Umbilical cord (tissue), 2 donors: ENCODE measurements around the gene IL1R1. TPM values are rescaled to one million over a fixed set of nuclear protein-coding genes. Genes with fewer than 3 reads are reported as not detected.

Experiments
- DNase-seq: peaks from one replicate; pipeline ENCODE4 v3.0.0-alpha.2; 2015; ENCODE audit warnings: low spot score
- total RNA-seq: library from RNA; depleted of rRNA; stranded (reverse); fragments of >200 nt; gene quantifications from one replicate; pipeline ENCODE4 v1.2.3, GENCODE V29; 2014; ENCODE audit warnings: low replicate concordance; ENCODE audit not compliant: insufficient read depth

IL1R1 gene
- total RNA-seq, 1 donor from 2014 or later = 82.3 TPM

GRCh38 chr2:102138331-102138730 is 4.2 kb upstream of the IL1R1 start:
- no peak for DNase-seq

- no peak for DNase-seq
Observed at GRCh38 chr2:102139851-102140250, 2.7 kb upstream of the IL1R1 start.

DNA sequence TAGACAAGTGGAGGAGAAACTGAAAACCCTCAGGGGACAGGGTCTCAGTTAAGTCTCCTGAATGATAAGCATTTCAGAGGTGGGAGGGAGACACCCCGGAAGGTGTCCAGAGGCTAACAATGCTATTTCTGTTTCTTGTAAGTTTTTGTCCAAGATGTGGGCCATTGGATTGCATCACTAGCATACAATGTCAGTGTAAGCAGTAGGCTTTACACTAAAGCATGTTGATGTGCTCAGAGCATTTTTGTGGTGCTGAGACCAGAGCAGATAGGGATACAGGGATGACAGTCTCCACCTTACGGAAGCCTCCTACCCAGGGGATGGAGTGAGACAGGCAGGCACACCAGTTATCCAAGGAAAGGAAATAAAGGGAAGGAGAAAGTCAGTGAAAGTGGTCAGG is 2.2 kb upstream of the IL1R1 start:
- DNase-seq = no peak

DNA sequence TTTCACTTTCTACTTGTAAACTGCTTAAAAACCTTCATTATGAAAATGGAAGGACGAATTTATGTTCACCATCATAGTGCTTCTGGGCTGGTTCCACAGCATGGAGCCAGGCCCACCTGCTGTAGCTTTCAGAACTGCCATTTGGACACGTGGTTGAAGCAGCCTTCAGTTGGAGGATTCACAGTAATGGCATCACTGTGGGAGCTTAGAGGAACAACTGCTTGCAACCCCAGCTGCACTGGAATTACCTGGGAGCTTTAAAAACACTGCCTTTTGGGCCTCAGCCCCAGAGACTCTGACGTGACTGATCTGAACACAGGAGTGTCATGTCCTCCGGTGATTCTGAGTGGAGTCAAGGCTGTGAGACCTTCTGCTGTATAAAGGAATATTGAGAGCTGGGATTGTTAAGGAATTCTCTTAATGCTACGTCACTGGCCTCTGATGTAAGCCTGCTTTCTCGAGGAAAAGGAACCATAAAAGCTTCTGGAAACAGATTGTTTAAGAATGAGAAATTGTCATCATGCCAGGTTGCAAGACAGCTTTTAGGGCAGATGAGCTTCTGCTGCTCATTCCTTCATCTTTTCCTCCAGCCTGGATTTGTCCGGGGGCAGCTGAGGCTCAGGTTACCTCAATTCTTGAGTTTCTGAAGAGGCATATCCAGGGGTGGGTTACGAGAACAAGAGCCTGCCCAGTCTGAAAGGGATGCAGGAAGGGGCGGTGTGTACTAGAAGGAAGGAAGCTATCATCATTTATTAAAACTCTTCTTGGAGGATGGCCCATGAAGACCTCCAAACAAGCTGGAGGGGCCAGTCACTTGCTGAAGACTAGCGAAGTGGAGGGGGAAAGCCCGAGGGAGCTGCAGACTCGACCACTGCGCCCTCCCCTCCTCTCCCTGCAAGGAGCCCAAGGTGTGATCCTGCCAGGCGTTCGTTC is 1.3 kb upstream of the IL1R1 start:
- DNase-seq = peak; percentile 90

GRCh38 chr2:102142829-102143449 is 393 bp downstream of the IL1R1 start:
- peak; percentile 52 for DNase-seq

DNA sequence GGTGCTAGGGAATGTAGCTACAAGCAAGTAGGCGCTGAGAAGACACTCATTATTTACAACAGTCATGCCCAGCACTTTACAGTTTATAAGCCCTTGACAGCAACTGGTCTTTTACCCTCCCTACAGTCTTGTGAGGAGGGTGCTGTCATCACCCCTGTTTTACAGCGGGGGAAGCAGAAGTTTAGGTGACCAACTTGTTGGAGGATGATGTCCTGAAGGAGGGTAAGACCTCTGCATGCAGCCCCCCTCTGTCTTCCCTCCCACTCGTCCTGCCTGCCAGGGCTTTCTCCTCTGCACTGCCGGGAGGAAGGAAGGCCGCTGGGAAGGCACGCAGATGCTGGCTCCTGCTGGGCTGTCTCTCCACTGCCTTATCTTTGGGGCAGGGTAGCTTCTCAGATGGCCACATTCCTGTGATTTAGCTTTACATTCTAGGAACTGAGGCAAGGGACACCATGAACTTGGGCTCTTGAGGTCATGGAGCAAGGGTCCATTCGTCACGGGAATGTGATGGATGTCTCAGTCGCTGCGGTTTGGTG is 972 bp downstream of the IL1R1 start:
- DNase-seq = peak; percentile 57

DNA sequence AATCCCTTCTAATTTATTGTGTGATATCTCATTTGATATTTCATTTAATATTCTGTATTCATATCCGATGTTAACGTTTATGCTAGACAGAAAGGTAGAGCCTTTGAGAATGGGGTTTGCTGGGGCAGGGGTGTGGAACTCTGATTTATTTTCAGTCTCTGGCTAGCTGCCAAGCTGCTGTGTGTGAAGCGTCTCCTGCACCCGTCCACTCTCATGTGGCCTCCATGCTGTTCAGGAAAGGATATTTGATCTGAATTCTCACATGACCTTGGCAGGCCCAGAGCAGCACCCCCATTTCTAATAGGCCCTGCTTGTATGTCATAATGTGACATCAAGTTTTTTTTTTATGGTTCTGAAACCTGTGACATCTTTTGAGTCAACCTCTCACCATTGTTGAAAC is 1.6 kb downstream of the IL1R1 start:
- peak; percentile 41 for DNase-seq

GRCh38 chr2:102145107-102145506 is 2.6 kb downstream of the IL1R1 start:
- no peak for DNase-seq

DNA sequence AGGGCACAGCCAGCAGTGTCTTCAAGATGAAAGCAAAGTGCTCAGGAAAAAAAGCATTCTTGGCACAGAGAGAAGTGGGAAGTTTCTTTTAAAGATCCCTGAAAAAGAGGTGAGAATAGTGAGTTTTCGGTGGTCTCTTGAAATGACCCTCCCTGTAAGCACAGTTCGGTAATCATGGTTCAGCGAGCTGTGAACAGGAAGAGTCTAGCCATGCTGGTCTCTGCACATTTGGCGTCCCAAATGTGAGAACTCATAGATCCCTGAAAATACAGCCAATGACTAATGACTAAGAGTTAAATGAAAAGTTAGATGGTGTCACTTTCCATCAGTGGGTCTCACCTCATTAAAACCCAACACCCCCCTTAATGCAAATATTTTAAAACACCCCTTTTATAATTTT is 3.4 kb downstream of the IL1R1 start:
- DNase-seq = no peak

DNA sequence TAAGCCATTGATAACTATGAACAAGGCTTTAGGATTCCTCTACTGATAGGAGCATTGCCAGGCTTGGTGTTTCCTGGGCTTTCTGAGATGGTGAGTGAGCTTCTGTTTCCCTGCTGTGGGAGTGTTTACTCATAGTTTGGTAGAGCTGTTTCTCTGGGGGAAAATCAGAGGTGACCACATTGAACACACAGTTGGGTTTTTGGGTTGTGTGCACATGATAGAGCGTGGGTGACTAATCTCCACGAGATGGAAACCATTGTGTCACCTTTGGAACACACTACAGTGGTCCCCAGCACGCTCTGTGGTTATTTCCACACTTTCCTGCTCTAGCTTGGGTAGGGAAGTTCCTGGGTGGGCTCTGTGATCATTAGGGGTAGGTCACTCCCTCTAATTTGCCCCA is 5.4 kb downstream of the IL1R1 start:
- no peak for DNase-seq

- no peak for DNase-seq
Observed at GRCh38 chr2:102149243-102149642, 6.7 kb downstream of the IL1R1 start.

GRCh38 chr2:102149644-102150455 is 7.3 kb downstream of the IL1R1 start:
- DNase-seq = no peak

DNA sequence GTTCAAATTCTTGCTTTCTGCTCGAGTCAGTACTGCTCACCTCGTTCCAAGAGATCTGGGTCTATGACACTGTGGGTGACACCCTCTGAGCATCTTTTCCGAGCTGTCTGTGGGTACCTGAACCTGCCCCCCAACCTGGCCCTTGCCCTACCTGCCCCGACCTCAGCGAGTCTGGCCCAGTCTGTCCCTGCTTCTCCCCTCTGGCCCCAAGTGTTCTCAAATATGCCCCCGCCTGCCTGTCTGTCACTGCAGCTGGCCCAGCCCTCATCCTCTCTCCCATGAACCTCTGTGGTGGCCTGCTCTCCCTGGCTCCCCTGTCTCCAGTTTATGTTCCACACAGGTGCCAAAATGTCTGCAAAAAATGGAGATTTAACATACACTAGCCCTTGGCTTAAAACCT is 11.8 kb downstream of the IL1R1 start:
- no peak for DNase-seq

GRCh38 chr2:102154946-102155702 is 12.6 kb downstream of the IL1R1 start:
- DNase-seq = no peak

GRCh38 chr2:102155703-102156515 is 13.4 kb downstream of the IL1R1 start:
- peak; percentile 60 for DNase-seq

DNA sequence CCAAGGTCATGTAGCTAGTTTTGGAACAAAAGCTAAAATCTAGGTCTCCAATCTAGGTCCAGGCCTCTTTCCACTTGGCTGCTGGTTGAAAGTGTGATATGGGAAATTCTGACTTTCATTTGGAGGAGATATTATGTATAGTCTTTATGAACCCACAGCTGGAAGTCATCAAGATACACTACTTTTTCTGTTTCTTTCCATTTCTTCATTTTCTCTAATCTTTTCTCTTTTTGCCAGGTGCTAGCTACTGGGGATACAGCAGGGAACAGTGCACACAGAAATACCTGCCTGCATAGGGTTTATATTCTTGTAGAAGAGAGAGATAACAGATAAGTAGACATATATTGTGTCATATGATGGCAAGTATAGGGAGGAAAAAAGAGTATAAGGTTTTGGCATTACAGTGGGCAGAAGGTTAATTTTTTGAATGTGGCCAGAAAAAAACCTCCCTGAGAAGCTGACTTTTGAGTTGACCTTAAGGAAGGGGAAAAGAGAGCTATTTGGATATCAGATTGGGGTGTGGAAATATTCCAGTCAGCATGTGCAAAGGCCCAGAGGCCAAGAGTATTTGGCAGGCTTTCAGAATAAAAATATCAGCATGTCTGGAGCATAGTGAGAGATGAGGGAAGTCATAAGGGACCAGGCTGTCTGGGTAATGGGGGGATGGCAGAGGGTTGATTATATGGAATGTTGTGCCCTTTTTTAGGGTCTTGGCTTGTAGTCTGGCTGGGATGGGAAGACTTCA is 15.6 kb downstream of the IL1R1 start:
- DNase-seq = no peak

- no peak for DNase-seq
Observed at GRCh38 chr2:102159295-102159694, 16.7 kb downstream of the IL1R1 start.

DNA sequence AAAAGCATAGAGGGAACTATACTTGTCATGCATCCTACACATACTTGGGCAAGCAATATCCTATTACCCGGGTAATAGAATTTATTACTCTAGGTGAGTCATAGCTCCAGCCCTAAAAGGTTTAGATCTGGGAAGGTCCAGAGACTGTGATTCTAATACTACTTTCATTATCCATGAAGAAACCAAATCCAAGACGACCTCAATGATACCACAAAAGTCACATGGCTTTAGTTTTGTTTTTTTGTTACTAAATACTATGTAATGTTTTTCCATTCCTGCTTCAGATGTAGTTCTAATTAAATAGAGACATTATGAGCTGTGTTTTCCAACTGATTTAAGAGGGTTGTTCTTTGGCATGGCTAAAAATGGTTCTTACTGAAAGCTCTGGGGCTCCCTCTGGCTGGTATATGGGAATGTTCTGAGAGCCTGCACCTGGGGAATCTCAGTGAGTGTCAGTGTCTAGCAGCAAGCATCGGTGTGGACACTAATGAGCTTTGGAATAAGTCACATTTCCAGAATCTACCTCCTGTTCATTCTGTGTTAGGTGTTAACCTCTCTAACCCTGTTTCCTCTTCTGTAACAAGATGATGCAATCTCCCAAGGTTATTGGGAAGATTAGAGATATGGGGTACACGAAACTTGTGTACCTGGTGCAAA is 23.8 kb downstream of the IL1R1 start:
- peak; percentile 62 for DNase-seq
